Smooth muscle cell (in vitro differentiated cells): ENCODE results near the gene CHGA. TPM values are rescaled to one million over a fixed set of nuclear protein-coding genes. Genes with fewer than 3 reads are reported as not detected.

Source experiments
- DNase-seq: peaks from one replicate; lab custom pipeline; 2025; ENCODE audit not compliant: unreplicated experiment; lab: John Stamatoyannopoulos, UW
- H2AFZ ChIP-seq: fragments of 200-600 bp; sonication (generic); 2 replicates; pipeline ENCODE4 v1.6.0; 2016; ENCODE audit warnings: antibody characterized with exemption, low read depth, mild to moderate bottlenecking
- H3F3A ChIP-seq: fragments of 200-600 bp; sonication (generic); 2 replicates; pipeline ENCODE4 v1.6.0; 2017; ENCODE audit warnings: antibody characterized with exemption, low read depth
- H3K27ac ChIP-seq: fragments of 200-600 bp; sonication (generic); 2 replicates; pipeline ENCODE4 v1.5.1; 2016; ENCODE audit warnings: low read depth, mild to moderate bottlenecking
- H3K27me3 ChIP-seq: fragments of 200-600 bp; sonication (generic); 2 replicates; pipeline ENCODE4 v1.6.1; 2016; ENCODE audit warnings: low read depth, mild to moderate bottlenecking
- H3K36me3 ChIP-seq: fragments of 200-600 bp; sonication (generic); 2 replicates; pipeline ENCODE4 v1.5.1; 2016; ENCODE audit warnings: low read depth
- H3K4me1 ChIP-seq: fragments of 200-600 bp; sonication (generic); 2 replicates; pipeline ENCODE4 v1.5.1; 2016; ENCODE audit warnings: low read depth
- H3K4me2 ChIP-seq: fragments of 200-600 bp; sonication (generic); 2 replicates; pipeline ENCODE4 v1.6.0; 2016; ENCODE audit warnings: mild to moderate bottlenecking
- H3K4me3 ChIP-seq: fragments of 200-600 bp; sonication (generic); 2 replicates; pipeline ENCODE4 v1.5.1; 2016; ENCODE audit warnings: mild to moderate bottlenecking
- H3K79me2 ChIP-seq: fragments of 200-600 bp; sonication (generic); 2 replicates; pipeline ENCODE4 v1.6.0; 2016; ENCODE audit warnings: low read depth, mild to moderate bottlenecking
- H3K9ac ChIP-seq: fragments of 200-600 bp; sonication (generic); 2 replicates; pipeline ENCODE4 v1.6.0; 2016; ENCODE audit warnings: low read depth
- H3K9me3 ChIP-seq: fragments of 200-600 bp; sonication (generic); replicated peaks from 2 replicates; pipeline ENCODE4 v1.5.1; 2016; ENCODE audit warnings: low read depth
- H4K20me1 ChIP-seq: fragments of 200-600 bp; sonication (generic); 2 replicates; pipeline ENCODE4 v1.6.0; 2016; ENCODE audit warnings: low read depth
- WGBS: methylation state at CpG from one replicate; pipeline ENCODE4 v1.1.7; 2016; ENCODE audit warnings: low lambda C conversion rate; 5-methylcytosine and 5-hydroxymethylcytosine counted together
- polyA plus RNA-seq: library from polyadenylated mRNA; unstranded; fragments of >200 nt; fragmentation: Nextera tagmentation; extraction: Ambion mirVana; gene quantifications from 2 replicates; pipeline ENCODE4 v1.2.1, GENCODE V29; 2016
- total RNA-seq: library from RNA; depleted of rRNA; stranded (reverse); fragments of >200 nt; gene quantifications from 2 replicates; pipeline ENCODE4 v1.2.3, GENCODE V29; 2014
- TF ChIP-seq, protein P1 (sequence below): fragments of 200-600 bp; sonication (generic); IDR thresholded peaks from 2 replicates; pipeline ENCODE4 v1.5.1; 2017; ENCODE audit warnings: borderline replicate concordance, mild to moderate bottlenecking, antibody characterized with exemption; ENCODE audit not compliant: insufficient read depth, poor library complexity, severe bottlenecking

Gene CHGA
- total and polyA plus RNA-seq, 2 experiments from 2014 or later = not detected

DNA sequence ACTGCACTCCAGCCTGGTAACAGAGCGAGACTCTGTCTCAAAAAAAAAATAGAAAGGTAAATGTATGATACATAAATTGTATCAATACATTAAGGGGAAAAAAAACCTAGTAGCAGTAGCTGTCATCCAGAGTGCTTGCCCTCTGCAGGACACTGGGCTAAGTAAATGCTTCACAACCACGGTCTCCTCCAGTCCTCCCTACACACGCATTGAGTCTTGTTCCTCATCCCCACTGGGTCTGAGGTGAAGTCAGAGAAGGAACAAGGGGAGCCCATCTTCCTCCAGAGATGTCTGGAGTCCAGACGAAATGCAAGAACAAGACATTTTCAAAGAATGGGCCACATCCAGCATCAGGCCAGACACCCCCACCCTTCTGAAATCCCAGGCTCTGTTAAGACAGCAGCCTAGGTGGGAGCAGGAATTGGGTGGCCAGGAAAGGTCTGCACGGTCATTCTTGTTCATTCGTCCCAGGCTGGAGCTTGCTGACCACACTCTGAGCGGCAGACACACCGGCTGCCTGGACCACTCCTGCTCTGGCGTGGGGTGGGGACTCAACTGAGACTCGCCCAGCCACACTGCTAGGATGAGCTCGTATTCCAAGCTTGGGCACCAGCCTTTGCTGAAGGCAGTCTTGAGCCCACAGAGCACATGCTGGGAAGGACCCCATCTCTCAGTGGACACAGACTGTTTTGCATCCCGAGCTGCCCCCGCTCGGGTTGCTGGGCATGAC, 45.5 kb downstream of the CHGA start:
- no peaks in the 10 kb centered on the region for H3K4me1 ChIP-seq
- H3K27me3 ChIP-seq = no peaks in the 10 kb centered on the region
- H3K4me2 ChIP-seq = no peak overlapping the region
- no peaks in the 10 kb centered on the region for H3K36me3 ChIP-seq
- WGBS = 96% methylated on average over 14 of the region's 14 CpGs
- TF ChIP-seq, protein P1, sequence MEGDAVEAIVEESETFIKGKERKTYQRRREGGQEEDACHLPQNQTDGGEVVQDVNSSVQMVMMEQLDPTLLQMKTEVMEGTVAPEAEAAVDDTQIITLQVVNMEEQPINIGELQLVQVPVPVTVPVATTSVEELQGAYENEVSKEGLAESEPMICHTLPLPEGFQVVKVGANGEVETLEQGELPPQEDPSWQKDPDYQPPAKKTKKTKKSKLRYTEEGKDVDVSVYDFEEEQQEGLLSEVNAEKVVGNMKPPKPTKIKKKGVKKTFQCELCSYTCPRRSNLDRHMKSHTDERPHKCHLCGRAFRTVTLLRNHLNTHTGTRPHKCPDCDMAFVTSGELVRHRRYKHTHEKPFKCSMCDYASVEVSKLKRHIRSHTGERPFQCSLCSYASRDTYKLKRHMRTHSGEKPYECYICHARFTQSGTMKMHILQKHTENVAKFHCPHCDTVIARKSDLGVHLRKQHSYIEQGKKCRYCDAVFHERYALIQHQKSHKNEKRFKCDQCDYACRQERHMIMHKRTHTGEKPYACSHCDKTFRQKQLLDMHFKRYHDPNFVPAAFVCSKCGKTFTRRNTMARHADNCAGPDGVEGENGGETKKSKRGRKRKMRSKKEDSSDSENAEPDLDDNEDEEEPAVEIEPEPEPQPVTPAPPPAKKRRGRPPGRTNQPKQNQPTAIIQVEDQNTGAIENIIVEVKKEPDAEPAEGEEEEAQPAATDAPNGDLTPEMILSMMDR = no peak
- no peak overlapping the region for H3K27ac ChIP-seq
- no peak overlapping the region for H3K9ac ChIP-seq
- H4K20me1 ChIP-seq = no peaks in the 10 kb centered on the region
- no peak overlapping the region for H3K4me3 ChIP-seq
- no peaks in the 10 kb centered on the region for H3K9me3 ChIP-seq
- no peak overlapping the region for H2AFZ ChIP-seq
- DNase-seq = no peak
- H3F3A ChIP-seq = no peaks in the 10 kb centered on the region
- no peaks in the 10 kb centered on the region for H3K79me2 ChIP-seq

DNA sequence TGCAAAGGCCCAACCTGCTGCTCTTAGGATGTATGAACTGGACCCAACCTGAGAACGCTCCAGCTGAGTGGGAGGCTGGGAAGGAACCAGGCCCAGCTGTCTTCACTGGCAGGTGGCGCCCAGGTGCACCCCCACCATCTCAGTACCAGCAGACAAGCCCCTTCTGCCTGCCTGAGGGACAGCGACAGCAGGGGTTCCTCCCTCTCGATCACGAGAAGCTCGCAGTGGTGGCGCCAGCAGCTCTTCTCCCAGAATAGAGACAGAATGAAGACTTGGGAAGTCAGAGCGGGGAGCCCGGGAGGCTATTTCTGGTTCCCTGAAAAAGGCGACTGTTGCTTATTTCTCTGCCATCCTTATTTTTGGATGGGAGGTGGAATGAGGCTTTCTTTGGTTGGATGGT, 46.5 kb downstream of the CHGA start:
- H3K4me2 ChIP-seq = no peak overlapping the region
- WGBS = 96% methylated on average over 10 of the region's 10 CpGs
- H4K20me1 ChIP-seq = no peaks in the 10 kb centered on the region
- H3K79me2 ChIP-seq = no peaks in the 10 kb centered on the region
- H3K27ac ChIP-seq = no peak overlapping the region
- H3K9ac ChIP-seq = no peak overlapping the region
- H3K36me3 ChIP-seq = no peaks in the 10 kb centered on the region
- no peak for DNase-seq
- H2AFZ ChIP-seq = no peak overlapping the region
- no peaks in the 10 kb centered on the region for H3F3A ChIP-seq
- H3K27me3 ChIP-seq = no peaks in the 10 kb centered on the region
- no peak overlapping the region for H3K4me3 ChIP-seq
- H3K9me3 ChIP-seq = no peaks in the 10 kb centered on the region
- TF ChIP-seq, protein P1 = no peak
- H3K4me1 ChIP-seq = no peaks in the 10 kb centered on the region

DNA sequence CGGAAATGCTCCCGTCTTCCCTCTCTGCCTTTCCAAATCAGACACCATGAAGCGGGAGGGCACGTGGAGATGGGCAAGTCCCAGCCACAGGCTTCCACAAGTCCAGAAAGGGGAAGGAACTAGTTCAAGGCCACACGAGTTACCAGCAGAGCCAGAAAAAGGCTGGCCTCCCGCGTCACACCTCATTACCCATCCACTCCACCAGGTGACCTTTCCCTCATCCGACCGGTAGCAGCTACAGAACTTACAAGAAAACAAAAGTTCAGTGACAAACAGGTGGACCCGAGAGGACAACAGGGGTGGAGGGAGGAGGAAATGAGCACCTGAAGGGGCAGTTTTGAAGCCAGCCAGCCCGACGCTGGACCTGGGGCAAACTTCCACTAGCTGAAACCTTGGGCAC, 46.9 kb downstream of the CHGA start:
- WGBS = 91% methylated on average over 12 of the region's 12 CpGs
- no peaks in the 10 kb centered on the region for H3K27me3 ChIP-seq

More for the DNA sequence above, 46.9 kb downstream of the CHGA start:
- Histone ChIP-seq H3K36me3 (no peaks in the 10 kb centered on the region), H3K4me2 (no peak overlapping the region), H3K79me2 (no peaks in the 10 kb centered on the region), H4K20me1 (no peaks in the 10 kb centered on the region), H3K27ac (no peak overlapping the region), H3K4me3 (no peak overlapping the region), H3K4me1 (no peaks in the 10 kb centered on the region), H3F3A (no peaks in the 10 kb centered on the region), H3K9me3 (no peaks in the 10 kb centered on the region), H2AFZ (no peak overlapping the region), H3K9ac (no peak overlapping the region)
- TF ChIP-seq, protein P1 = no peak
- DNase-seq = no peak
